Measurements from ENCODE around the gene NEMP1.

- TF ChIP-seq TAF1 (IDR thresholded peaks at IDR 0.05; ENCODE audit: borderline replicate concordance, low read depth, low read length) (no peak), POLR2A (IDR thresholded peaks at IDR 0.05; ENCODE audit: low read depth, low read length) (no peak), POLR2AphosphoS5 (IDR thresholded peaks at IDR 0.05; ENCODE audit: low read depth, low read length) (no peak)
Observed at GRCh38 chr12:57099766-57100165, 21.2 kb upstream of the NEMP1 start.

All from GM12892 (cell line).